ENCODE results near the gene DBR1.

DNA sequence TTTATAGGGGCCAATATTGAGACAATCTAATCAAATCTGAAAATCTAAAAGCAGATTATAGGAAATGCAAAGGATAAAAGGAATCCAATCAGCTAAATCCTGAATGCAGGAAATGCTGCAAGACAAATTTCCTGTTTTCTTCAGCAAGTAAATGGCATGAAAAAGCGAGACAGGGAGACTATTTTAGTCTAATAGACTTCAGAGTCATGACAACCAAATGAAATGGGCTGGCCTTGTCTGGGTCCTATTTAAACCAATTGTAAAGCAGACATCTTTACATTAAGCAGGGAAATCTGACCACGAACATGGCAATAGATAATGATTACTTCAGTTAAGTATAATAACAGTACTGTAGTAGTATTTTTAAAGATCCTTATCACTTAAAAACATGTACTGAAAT lies 2.1 kb downstream of the DBR1 start:
- no peak for TF ChIP-seq EZH2 (IDR thresholded peaks at IDR 0.05; ENCODE audit: insufficient read depth, poor library complexity, severe bottlenecking)
- TF ChIP-seq EZH2phosphoT487 (IDR thresholded peaks at IDR 0.05; ENCODE audit: insufficient read depth, low read depth), result no peak
